Stimulated activated naive CD8-positive, alpha-beta T cell treated with anti-CD3 and anti-CD28 coated beads, Interleukin-15, Interleukin-2, amounts not matched to agents 100 U/mL and 50 U/mL, for 24 hours (primary cell): ENCODE data around the gene AK4.
"Not testable (repeated sequence)": the region's sequence is repeated elsewhere in the genome, so short reads cannot be mapped to it uniquely, and the experiment has no call there.

Experiments used
- ATAC-seq: fragments of 150-1000 bp; cut with Tn5 transposase; one replicate; pipeline ENCODE4 v1.10.0; 2021
- DNase-seq: peaks from one replicate; pipeline ENCODE4 v3.0.0; 2021

The AK4 gene

DNA sequence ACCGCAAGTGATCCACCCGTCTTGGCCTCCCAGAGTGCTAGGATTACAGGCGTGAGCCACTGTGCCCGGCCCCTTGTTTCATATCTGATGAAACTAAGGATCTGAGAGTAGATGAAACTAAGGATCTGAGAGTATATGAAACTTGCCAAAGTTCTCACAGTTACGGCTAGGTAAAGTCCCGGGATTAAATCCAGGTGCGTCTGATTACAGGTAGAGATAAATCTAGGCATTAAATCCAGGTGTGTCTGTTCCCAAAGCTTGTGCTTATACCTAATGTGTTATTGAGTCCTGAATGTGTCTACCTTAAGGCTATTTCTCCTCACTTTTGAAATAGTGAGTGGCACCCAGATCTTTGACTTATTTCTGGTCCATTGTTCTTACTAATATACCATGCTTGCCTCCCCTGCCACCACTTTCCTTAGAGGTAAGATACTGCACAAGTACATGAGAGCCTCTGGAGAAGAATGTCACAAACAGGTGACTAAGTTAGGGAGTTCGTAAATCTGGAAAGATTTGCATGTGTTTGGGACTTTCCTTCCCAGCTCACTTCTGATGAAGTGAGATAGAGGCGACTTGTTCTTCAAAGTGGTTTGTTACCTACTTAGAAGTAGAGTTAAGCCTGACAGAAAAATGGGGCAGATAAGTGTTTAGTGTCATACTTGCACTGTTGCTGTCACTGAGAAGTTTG, 66.5 kb downstream of the AK4 start:
- no peak for ATAC-seq

DNA sequence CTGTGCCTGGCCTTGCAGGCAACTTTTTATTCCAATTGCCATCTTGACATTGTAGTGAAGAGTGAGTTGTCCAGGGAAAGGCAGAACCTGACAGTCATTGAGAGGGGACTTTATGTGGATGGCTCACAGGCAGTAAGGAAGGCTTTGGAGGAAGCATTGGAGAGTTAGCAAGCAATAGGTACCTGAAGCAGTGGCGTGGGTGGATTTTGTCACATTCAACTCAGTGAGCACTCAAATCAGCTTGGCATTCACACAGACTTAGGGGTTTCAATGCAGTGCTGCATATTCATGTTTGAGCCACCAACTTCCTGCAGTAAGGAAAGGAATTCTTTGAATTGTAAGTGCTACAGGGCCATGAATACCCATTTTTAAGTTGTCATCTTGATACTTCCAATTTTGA, 69.0 kb downstream of the AK4 start:
- DNase-seq: no peak
- ATAC-seq: no peak

More for the DNA sequence above, 66.5 kb downstream of the AK4 start:
- DNase-seq: no peak

DNA sequence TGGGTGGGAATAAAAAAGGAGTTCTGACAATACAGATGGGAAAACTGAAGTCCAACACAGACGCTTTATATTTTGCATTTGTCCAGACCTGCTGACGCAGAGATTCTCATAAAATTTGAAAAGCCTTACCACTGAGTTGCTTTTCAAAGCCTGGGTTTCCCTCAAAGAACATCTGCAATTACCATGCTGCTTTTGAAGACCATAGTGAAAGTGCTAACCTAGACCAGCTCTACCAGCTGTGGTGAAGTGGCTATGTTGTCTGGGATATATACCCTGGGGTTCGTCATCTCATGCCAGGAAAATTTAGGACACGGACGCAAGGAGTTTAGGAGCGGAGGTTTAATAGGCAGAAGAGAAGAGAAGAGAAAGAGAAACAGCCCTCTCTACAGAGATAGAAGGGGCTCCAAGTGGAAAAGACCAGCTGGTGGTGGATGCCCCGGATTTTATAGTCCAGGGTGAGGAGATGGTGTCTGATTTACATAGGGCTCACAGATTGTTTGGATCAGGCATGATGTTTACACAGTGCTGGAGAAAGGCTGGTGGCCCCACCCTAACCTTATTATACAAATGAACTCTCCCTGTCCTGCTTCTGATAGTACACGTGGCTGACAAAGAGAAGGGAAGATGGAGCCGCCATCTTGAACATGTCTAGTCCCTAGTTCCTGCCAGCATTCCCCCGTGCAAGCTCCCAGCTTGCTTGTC, 73.8 kb downstream of the AK4 start:
- ATAC-seq: no peak

DNA sequence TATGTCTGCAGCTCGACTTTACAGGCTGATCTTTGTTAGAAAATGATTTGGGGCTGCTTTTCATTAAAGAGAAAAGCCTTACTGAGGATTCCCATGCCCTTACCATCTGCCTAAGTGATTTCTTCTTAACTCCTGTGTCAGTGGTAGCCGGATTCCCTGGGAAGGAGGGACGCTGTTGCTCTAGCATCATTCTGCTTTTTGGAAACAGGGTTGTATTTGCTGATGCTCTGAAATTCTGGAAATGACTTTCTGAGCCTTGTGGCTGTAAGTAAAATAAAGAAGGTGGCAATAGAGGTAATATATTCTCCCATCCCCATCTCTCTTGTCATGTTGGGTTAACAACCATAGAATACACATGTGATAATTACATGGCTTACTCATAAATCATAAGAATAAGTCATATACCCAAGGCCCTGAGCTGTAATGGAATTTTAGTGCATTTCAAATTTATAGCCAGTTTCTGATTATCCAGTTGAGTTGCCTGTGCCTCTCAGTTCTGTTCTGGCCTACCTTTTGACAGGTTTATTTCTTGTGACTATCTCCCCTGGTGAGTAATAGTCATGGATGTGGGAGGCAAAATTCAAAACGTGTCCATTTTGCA, 74.4 kb downstream of the AK4 start:
- ATAC-seq (no peak), DNase-seq (no peak)

More for the DNA sequence above, 73.8 kb downstream of the AK4 start:
- no peak for DNase-seq

DNA sequence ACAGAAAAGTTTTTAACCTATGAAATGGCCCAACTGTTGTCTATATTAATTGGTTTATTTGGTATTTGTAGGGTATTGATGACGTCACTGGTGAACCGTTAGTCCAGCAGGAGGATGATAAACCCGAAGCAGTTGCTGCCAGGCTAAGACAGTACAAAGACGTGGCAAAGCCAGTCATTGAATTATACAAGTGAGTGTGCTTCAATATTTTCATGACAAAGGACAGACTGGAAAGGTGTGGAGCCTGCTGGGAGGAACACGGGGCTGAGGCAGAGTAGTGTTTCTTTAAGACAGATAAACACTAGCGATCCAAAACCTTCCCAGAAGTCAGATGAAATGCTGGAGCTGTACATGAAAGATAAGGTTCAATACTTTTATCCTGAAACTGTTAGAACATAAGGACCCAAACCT, 76.7 kb downstream of the AK4 start:
- ATAC-seq: no peak
- DNase-seq: no peak

DNA sequence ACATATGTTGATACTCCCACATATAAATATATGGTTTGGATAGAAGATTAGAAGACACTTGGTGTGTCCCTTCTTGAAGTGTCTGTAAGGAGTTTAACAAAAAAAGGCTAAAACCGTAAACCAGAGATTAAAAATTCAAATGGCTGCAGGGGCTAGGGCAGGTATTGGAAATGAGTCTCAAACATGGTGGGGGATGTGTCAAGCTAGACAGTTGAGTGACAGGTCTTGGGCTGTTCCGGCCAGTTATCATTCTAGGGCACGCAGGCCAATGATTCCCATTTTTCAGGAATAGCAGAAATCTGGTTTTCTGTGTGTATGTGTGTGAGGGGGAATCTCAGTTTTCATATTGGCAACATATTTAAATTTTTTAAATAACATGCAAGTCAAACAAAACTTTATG, 77.2 kb downstream of the AK4 start:
- DNase-seq (no peak), ATAC-seq (no peak)

DNA sequence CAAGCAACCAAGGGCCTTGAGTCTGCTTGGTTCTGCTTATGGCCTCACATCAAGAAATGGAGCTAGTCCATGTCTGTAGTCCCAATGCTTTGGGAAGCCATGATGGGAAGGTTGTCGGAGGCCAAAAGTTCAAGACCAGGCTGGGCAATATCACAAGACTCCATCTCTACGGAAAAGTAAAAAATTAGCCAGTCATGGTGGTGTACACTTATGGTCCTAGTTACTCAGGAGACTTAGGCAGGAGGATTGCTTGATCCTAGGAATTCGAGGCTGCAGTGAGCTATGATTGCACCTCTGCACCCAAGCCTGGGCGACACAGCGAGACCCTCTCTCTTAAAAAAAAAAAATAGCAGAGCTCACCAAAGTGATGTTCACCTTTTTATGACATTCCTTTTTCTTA, 81.2 kb downstream of the AK4 start:
- DNase-seq (no peak), ATAC-seq (no peak)

DNA sequence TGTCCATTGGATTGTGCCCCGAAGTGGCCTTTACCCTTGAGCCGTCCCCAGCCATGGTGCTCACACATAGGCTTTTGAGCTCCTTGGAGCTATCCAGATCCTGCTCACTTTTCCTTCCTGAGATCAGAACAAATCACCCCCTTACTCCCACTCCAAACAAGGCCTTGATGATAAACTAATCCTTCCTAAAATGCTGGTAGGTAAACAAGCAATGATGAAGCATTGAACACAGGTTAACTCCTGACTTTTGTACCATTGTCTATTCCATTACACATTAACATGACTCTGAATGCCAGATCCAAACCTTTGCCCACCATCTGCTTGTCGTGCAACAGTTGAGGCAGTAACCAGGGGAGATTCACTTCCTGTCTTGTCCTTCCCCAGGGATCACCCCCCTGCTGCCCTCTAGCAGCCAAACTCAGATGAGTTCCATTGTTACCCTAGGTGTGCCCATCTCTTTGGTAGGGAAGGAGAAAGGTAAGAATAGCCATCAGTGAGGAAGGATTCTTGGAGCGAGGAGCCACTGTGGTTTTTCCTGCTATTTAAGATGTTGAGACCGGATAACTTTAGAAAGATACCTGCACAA, 81.8 kb downstream of the AK4 start:
- no peak for ATAC-seq

DNA sequence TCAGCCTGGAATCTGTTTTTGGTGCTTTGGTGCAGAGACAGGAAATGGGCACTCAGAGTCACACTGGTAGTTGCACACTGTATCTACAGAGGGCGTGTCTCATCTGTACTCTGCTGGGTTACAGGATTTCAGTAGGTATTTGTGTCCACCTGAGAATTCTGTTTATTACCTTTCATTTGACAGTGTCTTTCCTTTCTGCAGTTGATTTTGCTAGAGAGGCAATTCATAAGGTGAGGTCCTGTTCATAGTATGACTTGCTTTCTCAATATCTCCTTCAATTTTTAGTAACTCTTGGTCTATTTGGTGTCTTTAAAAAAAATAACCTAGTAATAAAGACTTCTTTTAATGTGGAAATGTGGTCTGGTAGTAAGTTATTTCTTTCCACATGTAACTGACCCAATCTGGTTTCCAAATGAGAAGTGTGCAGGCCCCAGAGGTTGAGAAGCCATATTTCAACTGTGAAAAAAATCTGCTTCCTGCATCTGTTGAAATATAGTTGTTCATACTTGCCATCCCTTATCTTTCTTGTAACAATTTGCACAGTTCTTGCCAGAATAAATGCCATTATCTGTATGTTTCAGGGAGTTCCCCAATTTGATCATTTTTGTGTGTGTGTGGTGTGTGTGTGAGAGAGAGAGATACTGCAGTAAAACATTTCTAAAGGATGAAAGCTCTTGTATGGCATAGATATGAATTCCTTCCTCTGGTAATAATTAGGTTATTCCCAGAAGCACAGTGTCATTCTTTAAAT, 82.9 kb downstream of the AK4 start:
- no peak for DNase-seq
- ATAC-seq: peak; percentile 76

More for the DNA sequence above, 81.8 kb downstream of the AK4 start:
- no peak for DNase-seq

DNA sequence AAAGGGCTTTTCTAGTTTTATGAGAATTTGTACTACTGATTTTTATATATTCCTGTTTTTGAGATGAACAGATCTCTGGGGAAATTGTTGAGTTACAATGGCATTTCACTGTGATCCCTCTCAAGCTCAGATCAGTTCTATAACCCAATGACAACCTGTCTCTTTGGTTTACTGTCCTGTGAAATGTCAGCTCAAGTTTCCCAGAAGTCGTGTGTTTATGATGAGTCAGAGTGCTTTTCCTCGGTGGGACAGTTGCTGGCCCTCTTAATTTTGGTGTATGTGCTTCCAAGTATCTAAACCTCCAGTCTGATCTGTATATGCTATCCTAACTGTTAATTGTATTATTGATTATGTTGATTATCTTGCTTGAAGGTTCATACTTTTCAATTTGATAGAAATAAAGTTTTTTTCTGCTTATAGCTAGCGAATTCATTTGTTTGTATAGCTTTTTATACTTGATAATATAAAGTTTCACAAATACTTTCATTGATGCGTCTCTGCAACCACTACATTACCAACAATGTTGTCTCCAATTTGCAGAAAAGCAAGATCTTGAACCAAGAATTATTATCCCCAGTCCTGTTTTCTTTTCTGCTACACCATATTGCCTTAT, 83.8 kb downstream of the AK4 start:
- DNase-seq (no peak), ATAC-seq (no peak)

DNA sequence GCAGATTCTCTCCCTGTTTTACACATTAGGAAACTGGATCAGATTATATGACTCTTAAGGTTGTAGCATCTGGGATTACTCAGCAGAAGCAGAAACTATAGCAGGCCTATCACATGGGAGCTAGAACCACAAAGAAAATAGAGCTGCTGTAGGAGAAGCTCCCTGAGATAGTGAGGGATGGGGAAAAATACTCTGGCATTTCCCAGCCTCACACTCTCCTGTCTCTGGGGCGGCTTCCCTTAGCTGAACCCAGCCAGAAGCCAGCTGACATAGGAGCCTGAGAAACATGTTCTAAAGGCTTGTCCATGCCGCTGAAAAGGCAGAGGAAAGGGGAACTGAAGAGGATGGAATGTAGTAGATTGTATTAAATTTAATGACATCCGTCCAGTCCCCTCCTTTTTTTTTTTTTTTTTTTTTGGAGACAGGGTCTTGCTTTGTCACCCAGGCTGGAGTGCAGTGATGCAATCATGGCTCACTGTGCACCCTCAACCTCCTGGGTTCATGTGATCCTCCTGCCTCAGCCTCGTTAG, 84.5 kb downstream of the AK4 start:
- no peak for DNase-seq

DNA sequence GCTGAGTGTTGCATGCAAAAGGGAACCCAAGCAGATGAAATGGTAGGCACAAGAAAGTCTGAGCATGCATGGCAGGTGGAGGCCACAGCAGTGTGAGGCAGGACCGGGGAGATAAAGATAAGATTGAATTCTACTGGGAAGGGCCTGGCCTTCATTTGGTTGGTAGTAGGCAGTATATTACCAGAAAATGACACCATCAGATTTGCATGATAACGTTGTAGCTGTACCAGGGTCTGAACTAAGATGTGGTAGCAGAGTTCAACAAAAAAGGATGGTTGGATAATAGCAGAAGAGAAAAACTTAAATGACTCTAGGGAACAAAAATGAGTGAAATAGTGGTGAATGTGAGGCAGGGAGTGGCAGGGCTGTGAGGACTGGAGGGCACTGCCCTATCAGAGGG, 85.8 kb downstream of the AK4 start:
- ATAC-seq (no peak), DNase-seq (no peak)

More for the DNA sequence above, 84.5 kb downstream of the AK4 start:
- no peak for ATAC-seq

DNA sequence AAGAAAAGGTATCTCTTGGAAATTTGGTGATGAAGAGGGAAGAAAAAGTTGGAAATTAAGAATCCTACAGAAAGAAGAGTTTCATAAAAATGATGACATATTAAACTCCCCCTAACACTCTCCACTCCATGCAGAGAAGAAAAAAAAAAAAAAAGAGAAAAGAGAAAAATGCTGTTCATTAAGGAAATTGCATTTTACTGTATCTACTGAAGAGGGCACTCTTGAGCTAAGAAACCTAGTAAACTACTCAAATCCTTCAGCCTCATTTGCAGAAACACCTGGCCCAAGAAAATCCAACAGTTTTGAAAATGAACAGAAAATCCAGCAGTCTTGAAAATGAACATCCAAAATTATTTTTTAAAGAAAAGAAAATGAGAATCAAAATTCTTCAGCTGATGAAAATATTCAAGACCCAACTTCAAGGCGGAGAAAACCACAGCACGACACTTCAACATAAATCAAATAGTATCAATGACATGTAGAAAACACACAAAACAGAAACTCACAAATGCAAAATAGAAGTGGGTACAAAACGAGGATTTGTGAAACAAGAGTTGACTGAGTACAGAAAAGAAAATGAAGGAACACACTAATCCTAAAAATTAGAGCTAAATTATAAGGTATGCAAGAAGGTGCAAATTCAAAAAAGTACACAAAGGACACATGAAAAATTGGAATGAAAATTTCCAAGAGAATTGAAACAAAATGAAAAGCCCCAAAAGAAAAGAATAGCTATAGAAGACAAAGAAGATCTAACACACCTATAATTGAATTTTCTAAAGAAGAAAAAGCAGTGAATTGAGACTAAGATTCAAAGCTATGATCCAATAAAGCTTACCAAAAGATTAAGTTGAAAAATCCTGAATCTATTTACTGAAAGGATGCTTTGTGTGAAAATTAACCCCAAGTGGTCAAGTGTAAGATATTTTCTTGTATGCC, 88.1 kb downstream of the AK4 start:
- ATAC-seq: no peak
- DNase-seq: no peak

DNA sequence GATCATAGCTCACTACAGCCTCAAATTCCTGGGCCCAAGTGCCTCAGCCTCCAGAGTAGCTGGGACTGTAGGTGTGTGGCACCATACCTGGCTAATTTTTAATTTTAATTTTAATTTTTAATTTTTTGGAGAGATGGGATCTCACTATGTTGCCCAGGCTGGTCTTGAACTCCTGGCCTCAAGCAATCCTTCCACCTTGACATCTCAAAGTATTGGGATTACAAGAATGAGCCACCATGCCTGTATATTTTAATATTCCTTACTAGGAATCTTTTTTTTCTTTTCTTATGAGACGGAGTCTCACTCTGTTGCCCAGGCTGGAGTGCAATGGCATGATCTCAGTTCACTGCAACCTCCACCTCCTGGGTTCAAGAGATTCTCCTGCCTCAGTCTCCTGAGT, 89.1 kb downstream of the AK4 start:
- ATAC-seq, DNase-seq: not testable (repeated sequence)

DNA sequence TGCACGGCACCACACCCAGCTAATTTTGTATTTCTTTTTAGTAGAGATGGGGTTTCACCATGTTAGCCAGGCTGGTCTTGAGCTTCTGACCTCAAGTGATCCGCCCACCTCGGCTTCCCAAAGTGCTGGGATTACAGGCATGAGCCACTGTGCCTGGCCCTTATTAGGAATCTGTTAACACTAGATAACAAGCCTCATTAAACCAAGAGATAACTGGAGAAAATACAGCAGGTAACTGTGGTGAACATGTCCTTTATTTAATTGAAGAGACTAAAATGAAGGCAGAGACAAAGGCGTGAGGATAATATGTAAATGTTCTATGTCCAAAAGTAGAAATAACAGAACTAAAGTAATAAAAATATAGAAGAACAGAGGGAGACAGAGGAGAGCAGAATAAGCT, 89.5 kb downstream of the AK4 start:
- ATAC-seq (no peak), DNase-seq (no peak)

DNA sequence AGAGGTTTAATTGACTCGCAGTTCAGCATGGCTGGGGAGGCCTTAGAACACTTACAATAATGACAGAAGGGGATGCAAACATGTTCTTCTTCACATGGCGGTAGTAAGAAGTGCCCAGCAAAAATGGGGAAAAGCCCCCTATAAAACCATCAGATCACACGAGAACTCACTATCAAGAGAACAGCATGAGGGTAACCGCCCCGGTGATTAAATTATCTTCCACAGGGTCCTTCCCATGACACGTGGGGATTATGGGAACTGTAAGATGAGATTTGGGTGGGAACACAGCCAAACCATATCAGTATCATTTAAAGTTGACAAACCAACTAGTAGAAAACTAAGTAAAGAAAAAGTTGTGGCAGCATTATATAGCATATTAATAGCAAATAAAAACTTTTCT, 90.0 kb downstream of the AK4 start:
- no peak for DNase-seq
- ATAC-seq: no peak

DNA sequence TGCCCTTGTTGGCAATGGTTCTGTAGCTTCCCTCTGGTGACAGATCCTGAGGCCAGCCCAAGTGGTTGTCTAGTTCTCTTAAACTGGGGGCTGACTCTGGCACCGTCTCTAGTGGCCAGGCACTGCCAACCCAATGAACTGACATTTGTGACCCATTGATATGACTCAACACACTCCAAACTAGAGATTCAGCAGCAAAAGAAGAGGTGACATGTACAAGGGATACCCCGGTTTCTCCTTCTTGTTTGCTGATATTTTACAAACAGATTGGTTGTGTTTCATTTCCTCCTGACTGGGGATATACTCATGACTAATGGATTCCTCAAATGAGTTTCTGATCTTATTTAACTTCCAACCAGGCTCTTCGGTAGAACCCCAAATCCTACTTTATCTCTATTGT, 95.5 kb downstream of the AK4 start:
- no peak for DNase-seq

DNA sequence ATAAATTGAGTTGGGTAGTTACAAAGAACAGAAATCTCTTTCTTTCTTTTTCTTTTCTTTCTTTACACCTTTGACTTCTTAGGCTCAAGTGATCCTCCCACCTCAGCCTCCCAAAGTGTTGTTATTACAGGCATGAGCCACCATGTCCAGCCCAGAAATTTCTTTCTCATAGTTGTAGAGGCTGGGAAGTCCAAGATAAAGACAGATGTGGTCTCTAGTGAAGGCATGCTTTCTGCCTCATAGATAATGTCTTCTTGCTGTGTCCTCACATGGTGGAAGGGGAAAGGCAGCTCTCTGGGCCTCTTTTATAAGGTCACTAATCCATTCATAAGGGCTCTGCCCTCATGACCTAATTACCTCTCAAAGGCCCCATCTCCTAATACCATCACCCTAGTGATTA, 97.3 kb downstream of the AK4 start:
- no peak for DNase-seq

More for the DNA sequence above, 95.5 kb downstream of the AK4 start:
- no peak for ATAC-seq

DNA sequence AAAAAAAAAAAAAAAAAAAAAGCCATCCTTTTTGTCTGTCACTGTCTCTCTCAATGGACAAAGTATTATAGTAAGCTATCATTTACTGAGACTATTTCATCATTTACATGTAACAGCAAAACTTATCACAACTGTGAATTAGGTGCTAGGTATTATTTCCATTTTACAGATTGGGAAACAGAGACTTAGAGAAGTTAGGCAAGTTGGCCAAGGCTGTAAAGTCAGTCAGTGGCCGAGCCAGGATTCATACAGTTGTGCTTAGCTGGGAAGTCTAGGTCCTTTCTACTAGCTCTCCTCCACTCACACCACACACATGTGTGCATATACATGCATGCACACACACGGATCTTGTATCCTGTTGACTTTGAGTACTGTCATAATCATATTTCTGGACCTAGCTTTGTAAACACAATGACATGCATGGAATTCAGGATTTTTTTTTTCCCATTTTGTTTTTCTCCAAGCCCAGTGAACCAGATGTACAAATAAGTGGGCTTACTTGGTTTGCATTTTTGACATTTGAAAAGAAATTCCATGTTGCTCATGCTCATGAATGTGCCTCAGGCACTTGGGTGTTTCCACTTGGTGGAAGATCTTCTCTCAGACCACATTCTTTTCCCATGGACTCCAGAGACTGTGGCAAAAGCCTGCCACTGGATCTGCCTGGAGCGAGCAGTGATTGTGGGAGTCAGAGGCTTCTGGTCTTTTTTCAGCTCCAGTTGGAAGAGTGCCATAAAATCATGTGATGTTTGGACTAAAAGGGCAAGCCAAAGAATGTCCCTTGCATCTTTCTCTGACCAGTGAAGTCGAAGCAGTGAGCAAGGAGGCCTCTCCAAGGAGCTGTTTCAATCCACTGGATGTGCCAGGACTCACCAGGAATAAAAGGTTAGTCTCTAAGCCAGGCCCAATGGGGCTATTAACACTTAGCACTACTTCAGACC, 99.7 kb downstream of the AK4 start:
- ATAC-seq (no peak), DNase-seq (no peak)

More for the DNA sequence above, 97.3 kb downstream of the AK4 start:
- ATAC-seq: no peak
